WTC11 (cell line): ENCODE measurements around the gene HIVEP2. TPM values are rescaled to one million over a fixed set of nuclear protein-coding genes. Genes with fewer than 3 reads are reported as not detected.

Experiments
- ATAC-seq: fragments of 200-7000 bp; cut with Tn5 transposase; 2 replicates; pipeline ENCODE4 v1.10.0; 2021; ENCODE audit warnings: mild to moderate bottlenecking, moderate library complexity
- CTCF ChIA-PET: fragments of 300-600 bp; sonication (Branson Sonifier 250); formaldehyde crosslinking; loops from one replicate; lab custom pipeline; 2021; ENCODE audit warnings: antibody characterized with exemption; lab: Charles Lee
- POLR2A ChIA-PET: fragments of 350-600 bp; sonication (Branson Sonifier 250); formaldehyde crosslinking; loops from one replicate; lab custom pipeline; 2021; ENCODE audit warnings: antibody characterized with exemption; lab: Charles Lee
- DNase-seq: peaks from one replicate; pipeline ENCODE4 v3.0.0; 2021; ENCODE audit warnings: low spot score
- H3K27ac Mint-ChIP-seq: 2 replicates; pipeline ENCODE4 v1.8.0; 2021; ENCODE audit warnings: mixed read lengths
- H3K27me3 Mint-ChIP-seq: 2 replicates; pipeline ENCODE4 v1.8.0; 2021; ENCODE audit warnings: low read depth, mild to moderate bottlenecking, moderate library complexity, mixed read lengths
- H3K36me3 Mint-ChIP-seq: 2 replicates; pipeline ENCODE4 v1.8.0; 2021; ENCODE audit warnings: mixed read lengths
- H3K4me1 Mint-ChIP-seq: 2 replicates; pipeline ENCODE4 v1.8.0; 2022; ENCODE audit warnings: mixed read lengths
- H3K4me3 Mint-ChIP-seq: 2 replicates; pipeline ENCODE4 v1.8.0; 2021; ENCODE audit warnings: mild to moderate bottlenecking, moderate library complexity, mixed read lengths
- H3K9me3 Mint-ChIP-seq: 2 replicates; pipeline ENCODE4 v1.8.0; 2021; ENCODE audit warnings: mixed read lengths
- CREB1 ChIP-seq: sonication (generic); formaldehyde crosslinking; IDR thresholded peaks from 2 replicates; pipeline ENCODE4 v1.8.0; 2023; ENCODE audit warnings: mild to moderate bottlenecking, missing genetic modification reagents
- HMGA2 ChIP-seq: fragments of 250-450 bp; sonication (Bioruptor Pico); IDR thresholded peaks from 2 replicates; pipeline ENCODE4 v1.4.0; 2021; ENCODE audit warnings: mild to moderate bottlenecking, moderate library complexity
- JUN ChIP-seq: sonication (generic); formaldehyde crosslinking; IDR thresholded peaks from 2 replicates; pipeline ENCODE4 v1.8.0; 2023; ENCODE audit warnings: mild to moderate bottlenecking, missing genetic modification reagents
- MXD4 ChIP-seq: fragments of 250-450 bp; sonication (Bioruptor Pico); IDR thresholded peaks from 2 replicates; pipeline ENCODE4 v1.8.0; 2021; ENCODE audit warnings: mild to moderate bottlenecking, moderate library complexity, borderline replicate concordance
- MYBL2 ChIP-seq: sonication (generic); formaldehyde crosslinking; IDR thresholded peaks from 2 replicates; pipeline ENCODE4 v1.8.1; 2023; ENCODE audit warnings: mild to moderate bottlenecking, moderate library complexity, missing genetic modification reagents
- ZNF263 ChIP-seq: sonication (generic); formaldehyde crosslinking; IDR thresholded peaks from 2 replicates; pipeline ENCODE4 v1.8.1; 2022; ENCODE audit warnings: low read depth, mild to moderate bottlenecking, moderate library complexity, missing genetic modification reagents
- ZNF396 ChIP-seq: fragments of 250-450 bp; sonication (Bioruptor Pico); IDR thresholded peaks from 2 replicates; pipeline ENCODE4 v1.8.0; 2021; ENCODE audit warnings: mild to moderate bottlenecking, moderate library complexity, borderline replicate concordance
- total RNA-seq: library from RNA; stranded (reverse); gene quantifications from 3 replicates; pipeline ENCODE4 v1.2.3, GENCODE V29; 2021
- TF ChIP-seq, protein P1 (sequence below): sonication (generic); formaldehyde crosslinking; IDR thresholded peaks from 2 replicates; pipeline ENCODE4 v1.8.0; 2022; ENCODE audit warnings: mild to moderate bottlenecking, missing genetic modification reagents
- TF ChIP-seq, protein P2 (sequence below): sonication (generic); formaldehyde crosslinking; IDR thresholded peaks from 2 replicates; pipeline ENCODE4 v1.8.0; 2023; ENCODE audit warnings: missing genetic modification reagents
- TF ChIP-seq, protein P3 (sequence below): sonication (generic); formaldehyde crosslinking; IDR thresholded peaks from 2 replicates; pipeline ENCODE4 v1.8.0; 2022; ENCODE audit warnings: mild to moderate bottlenecking, missing genetic modification reagents
- TF ChIP-seq, protein P4 (sequence below): sonication (generic); formaldehyde crosslinking; IDR thresholded peaks from 2 replicates; pipeline ENCODE4 v1.8.1; 2022; ENCODE audit warnings: low read depth, missing genetic modification reagents, borderline replicate concordance
- TF ChIP-seq, protein P5 (sequence below): sonication (generic); formaldehyde crosslinking; IDR thresholded peaks from 2 replicates; pipeline ENCODE4 v1.8.1; 2023; ENCODE audit warnings: mild to moderate bottlenecking, missing genetic modification reagents
- TF ChIP-seq, protein P6 (sequence below): fragments of 250-450 bp; sonication (Bioruptor Pico); IDR thresholded peaks from 2 replicates; pipeline ENCODE4 v1.9.0; 2021; ENCODE audit warnings: mild to moderate bottlenecking, borderline replicate concordance
- TF ChIP-seq, protein P7 (sequence below): sonication (generic); formaldehyde crosslinking; conservative IDR thresholded peaks from 2 replicates; pipeline ENCODE4 v1.8.1; 2023; ENCODE audit warnings: mild to moderate bottlenecking, low read depth, missing genetic modification reagents, moderate library complexity

HIVEP2 gene
- total RNA-seq, 1 experiment from 2014 or later = 11.5 TPM

DNA sequence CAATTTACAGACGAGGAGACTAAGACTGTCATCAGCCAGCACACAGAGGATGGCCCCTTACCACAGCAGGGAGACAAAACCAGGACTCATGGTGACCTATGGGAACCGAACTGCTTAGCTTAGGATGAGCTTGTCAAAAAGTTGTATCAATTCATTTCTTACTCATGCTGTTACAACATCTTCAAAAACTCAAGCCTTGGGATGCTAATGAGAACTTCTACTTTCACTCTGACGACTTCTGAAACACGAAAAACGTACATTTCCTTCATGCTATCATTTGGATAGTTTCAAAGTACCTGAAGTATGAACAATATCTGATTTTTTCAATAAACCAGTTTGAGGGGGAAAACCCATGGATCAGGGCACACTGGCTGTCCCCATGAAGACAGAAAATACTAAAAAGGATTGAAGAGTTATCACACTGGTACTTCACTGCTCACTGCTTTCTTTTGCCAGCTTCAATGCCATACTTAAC lies 31.9 kb downstream of the HIVEP2 start:
- no peak overlapping the region for H3K4me3 Mint-ChIP-seq
- no peak for DNase-seq

More for the DNA sequence above, 31.9 kb downstream of the HIVEP2 start:
- H3K27me3 Mint-ChIP-seq = peaks cover 3% of the 10 kb centered on the region; the same call in 1 of the 2 replicates
- TF ChIP-seq, protein P1, sequence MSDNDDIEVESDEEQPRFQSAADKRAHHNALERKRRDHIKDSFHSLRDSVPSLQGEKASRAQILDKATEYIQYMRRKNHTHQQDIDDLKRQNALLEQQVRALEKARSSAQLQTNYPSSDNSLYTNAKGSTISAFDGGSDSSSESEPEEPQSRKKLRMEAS = no peak
- TF ChIP-seq HMGA2 (CRISPR knock-in tag) = no peak
- TF ChIP-seq, protein P2, sequence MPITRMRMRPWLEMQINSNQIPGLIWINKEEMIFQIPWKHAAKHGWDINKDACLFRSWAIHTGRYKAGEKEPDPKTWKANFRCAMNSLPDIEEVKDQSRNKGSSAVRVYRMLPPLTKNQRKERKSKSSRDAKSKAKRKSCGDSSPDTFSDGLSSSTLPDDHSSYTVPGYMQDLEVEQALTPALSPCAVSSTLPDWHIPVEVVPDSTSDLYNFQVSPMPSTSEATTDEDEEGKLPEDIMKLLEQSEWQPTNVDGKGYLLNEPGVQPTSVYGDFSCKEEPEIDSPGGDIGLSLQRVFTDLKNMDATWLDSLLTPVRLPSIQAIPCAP (CRISPR knock-in tag) = no peak
- TF ChIP-seq, protein P3, sequence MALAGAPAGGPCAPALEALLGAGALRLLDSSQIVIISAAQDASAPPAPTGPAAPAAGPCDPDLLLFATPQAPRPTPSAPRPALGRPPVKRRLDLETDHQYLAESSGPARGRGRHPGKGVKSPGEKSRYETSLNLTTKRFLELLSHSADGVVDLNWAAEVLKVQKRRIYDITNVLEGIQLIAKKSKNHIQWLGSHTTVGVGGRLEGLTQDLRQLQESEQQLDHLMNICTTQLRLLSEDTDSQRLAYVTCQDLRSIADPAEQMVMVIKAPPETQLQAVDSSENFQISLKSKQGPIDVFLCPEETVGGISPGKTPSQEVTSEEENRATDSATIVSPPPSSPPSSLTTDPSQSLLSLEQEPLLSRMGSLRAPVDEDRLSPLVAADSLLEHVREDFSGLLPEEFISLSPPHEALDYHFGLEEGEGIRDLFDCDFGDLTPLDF (CRISPR knock-in tag) = no peak
- TF ChIP-seq, protein P4, sequence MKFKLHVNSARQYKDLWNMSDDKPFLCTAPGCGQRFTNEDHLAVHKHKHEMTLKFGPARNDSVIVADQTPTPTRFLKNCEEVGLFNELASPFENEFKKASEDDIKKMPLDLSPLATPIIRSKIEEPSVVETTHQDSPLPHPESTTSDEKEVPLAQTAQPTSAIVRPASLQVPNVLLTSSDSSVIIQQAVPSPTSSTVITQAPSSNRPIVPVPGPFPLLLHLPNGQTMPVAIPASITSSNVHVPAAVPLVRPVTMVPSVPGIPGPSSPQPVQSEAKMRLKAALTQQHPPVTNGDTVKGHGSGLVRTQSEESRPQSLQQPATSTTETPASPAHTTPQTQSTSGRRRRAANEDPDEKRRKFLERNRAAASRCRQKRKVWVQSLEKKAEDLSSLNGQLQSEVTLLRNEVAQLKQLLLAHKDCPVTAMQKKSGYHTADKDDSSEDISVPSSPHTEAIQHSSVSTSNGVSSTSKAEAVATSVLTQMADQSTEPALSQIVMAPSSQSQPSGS (CRISPR knock-in tag) = no peak
- no peak for TF ChIP-seq MYBL2 (CRISPR knock-in tag)
- no peak for TF ChIP-seq ZNF263 (CRISPR knock-in tag)
- no peak for TF ChIP-seq MXD4 (CRISPR knock-in tag)
- TF ChIP-seq, protein P5, sequence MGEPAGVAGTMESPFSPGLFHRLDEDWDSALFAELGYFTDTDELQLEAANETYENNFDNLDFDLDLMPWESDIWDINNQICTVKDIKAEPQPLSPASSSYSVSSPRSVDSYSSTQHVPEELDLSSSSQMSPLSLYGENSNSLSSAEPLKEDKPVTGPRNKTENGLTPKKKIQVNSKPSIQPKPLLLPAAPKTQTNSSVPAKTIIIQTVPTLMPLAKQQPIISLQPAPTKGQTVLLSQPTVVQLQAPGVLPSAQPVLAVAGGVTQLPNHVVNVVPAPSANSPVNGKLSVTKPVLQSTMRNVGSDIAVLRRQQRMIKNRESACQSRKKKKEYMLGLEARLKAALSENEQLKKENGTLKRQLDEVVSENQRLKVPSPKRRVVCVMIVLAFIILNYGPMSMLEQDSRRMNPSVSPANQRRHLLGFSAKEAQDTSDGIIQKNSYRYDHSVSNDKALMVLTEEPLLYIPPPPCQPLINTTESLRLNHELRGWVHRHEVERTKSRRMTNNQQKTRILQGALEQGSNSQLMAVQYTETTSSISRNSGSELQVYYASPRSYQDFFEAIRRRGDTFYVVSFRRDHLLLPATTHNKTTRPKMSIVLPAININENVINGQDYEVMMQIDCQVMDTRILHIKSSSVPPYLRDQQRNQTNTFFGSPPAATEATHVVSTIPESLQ (CRISPR knock-in tag) = no peak
- TF ChIP-seq CREB1 (CRISPR knock-in tag) = no peak
- TF ChIP-seq, protein P6, sequence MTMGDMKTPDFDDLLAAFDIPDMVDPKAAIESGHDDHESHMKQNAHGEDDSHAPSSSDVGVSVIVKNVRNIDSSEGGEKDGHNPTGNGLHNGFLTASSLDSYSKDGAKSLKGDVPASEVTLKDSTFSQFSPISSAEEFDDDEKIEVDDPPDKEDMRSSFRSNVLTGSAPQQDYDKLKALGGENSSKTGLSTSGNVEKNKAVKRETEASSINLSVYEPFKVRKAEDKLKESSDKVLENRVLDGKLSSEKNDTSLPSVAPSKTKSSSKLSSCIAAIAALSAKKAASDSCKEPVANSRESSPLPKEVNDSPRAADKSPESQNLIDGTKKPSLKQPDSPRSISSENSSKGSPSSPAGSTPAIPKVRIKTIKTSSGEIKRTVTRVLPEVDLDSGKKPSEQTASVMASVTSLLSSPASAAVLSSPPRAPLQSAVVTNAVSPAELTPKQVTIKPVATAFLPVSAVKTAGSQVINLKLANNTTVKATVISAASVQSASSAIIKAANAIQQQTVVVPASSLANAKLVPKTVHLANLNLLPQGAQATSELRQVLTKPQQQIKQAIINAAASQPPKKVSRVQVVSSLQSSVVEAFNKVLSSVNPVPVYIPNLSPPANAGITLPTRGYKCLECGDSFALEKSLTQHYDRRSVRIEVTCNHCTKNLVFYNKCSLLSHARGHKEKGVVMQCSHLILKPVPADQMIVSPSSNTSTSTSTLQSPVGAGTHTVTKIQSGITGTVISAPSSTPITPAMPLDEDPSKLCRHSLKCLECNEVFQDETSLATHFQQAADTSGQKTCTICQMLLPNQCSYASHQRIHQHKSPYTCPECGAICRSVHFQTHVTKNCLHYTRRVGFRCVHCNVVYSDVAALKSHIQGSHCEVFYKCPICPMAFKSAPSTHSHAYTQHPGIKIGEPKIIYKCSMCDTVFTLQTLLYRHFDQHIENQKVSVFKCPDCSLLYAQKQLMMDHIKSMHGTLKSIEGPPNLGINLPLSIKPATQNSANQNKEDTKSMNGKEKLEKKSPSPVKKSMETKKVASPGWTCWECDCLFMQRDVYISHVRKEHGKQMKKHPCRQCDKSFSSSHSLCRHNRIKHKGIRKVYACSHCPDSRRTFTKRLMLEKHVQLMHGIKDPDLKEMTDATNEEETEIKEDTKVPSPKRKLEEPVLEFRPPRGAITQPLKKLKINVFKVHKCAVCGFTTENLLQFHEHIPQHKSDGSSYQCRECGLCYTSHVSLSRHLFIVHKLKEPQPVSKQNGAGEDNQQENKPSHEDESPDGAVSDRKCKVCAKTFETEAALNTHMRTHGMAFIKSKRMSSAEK (CRISPR knock-in tag) = no peak
- TF ChIP-seq JUN (CRISPR knock-in tag) = no peak
- TF ChIP-seq, protein P7, sequence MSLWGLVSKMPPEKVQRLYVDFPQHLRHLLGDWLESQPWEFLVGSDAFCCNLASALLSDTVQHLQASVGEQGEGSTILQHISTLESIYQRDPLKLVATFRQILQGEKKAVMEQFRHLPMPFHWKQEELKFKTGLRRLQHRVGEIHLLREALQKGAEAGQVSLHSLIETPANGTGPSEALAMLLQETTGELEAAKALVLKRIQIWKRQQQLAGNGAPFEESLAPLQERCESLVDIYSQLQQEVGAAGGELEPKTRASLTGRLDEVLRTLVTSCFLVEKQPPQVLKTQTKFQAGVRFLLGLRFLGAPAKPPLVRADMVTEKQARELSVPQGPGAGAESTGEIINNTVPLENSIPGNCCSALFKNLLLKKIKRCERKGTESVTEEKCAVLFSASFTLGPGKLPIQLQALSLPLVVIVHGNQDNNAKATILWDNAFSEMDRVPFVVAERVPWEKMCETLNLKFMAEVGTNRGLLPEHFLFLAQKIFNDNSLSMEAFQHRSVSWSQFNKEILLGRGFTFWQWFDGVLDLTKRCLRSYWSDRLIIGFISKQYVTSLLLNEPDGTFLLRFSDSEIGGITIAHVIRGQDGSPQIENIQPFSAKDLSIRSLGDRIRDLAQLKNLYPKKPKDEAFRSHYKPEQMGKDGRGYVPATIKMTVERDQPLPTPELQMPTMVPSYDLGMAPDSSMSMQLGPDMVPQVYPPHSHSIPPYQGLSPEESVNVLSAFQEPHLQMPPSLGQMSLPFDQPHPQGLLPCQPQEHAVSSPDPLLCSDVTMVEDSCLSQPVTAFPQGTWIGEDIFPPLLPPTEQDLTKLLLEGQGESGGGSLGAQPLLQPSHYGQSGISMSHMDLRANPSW (CRISPR knock-in tag) = no peak
- TF ChIP-seq ZNF396 = no peak
- H3K4me1 Mint-ChIP-seq = peaks cover 48% of the 10 kb centered on the region
- ChIA-PET CTCF (no interaction called here), POLR2A (no interaction called here)
- H3K36me3 Mint-ChIP-seq = peaks cover 20% of the 10 kb centered on the region
- H3K27ac Mint-ChIP-seq = 0 out of 2 replicates have a peak overlapping the region, but pooled peaks have one; percentile 46
- H3K9me3 Mint-ChIP-seq = peaks cover 17% of the 10 kb centered on the region
- no peak for ATAC-seq
